CD4-positive, CD25-positive, alpha-beta regulatory T cell (primary cell): ENCODE measurements around the gene QRICH1. TPM values are rescaled to one million over a fixed set of nuclear protein-coding genes. Genes with fewer than 3 reads are reported as not detected.
A peak's percentile ranks its signal among the peaks of the same experiment; 100 is the strongest.

Experiments used
- ATAC-seq, 2 donors: fragments of 150-1000 bp; cut with Tn5 transposase; one replicate each; pipeline ENCODE4 v1.10.0; 2021; ENCODE audit warnings: low read depth in 2 of 2, moderate number of reproducible peaks in 2 of 2, moderate library complexity in 1 of 2
- DNase-seq, 3 donors: peaks; one replicate each; pipeline versions ENCODE4 v3.0.0 to v3.0.0-alpha.2; 2012 to 2022; ENCODE audit warnings: mixed read lengths in 1 of 3
- H3K27ac ChIP-seq: one replicate; pipeline ENCODE4 v1.7.0; 2013; ENCODE audit warnings: mild to moderate bottlenecking, low read length; ENCODE audit not compliant: insufficient read depth, poor library complexity, severe bottlenecking
- H3K27me3 ChIP-seq: one replicate; pipeline ENCODE4 v1.7.0; 2013; ENCODE audit warnings: low read length; ENCODE audit not compliant: control insufficient read depth, insufficient read depth
- H3K36me3 ChIP-seq: one replicate; pipeline ENCODE4 v1.7.0; 2013; ENCODE audit warnings: mild to moderate bottlenecking, low read length, moderate library complexity; ENCODE audit not compliant: control insufficient read depth, insufficient read depth
- H3K4me1 ChIP-seq: 2 replicates; pipeline ENCODE4 v1.7.0; 2013; ENCODE audit warnings: mild to moderate bottlenecking, low read length; ENCODE audit not compliant: insufficient read depth, control insufficient read depth, poor library complexity, severe bottlenecking
- H3K4me3 ChIP-seq: one replicate; pipeline ENCODE4 v1.7.0; 2013; ENCODE audit warnings: low read depth, mild to moderate bottlenecking, low read length, moderate library complexity
- H3K9me3 ChIP-seq, 2 experiments: 1 replicate in 1 of 2; 2 replicates in 1 of 2; pipeline ENCODE4 v1.7.0; 2013; ENCODE audit warnings: low read length in 2 of 2, mild to moderate bottlenecking in 1 of 2, moderate library complexity in 1 of 2; ENCODE audit not compliant: control insufficient read depth in 2 of 2
- H3K27ac Mint-ChIP-seq, 3 donors: one replicate each; pipeline ENCODE4 v1.8.0; 2020 to 2022; ENCODE audit warnings: mild to moderate bottlenecking in 3 of 3, mixed read lengths in 3 of 3, moderate library complexity in 2 of 3
- H3K27me3 Mint-ChIP-seq: one replicate; pipeline ENCODE4 v1.8.0; 2022; ENCODE audit warnings: mild to moderate bottlenecking, mixed read lengths
- H3K36me3 Mint-ChIP-seq: one replicate; pipeline ENCODE4 v1.8.0; 2020; ENCODE audit warnings: mixed read lengths
- H3K4me1 Mint-ChIP-seq, 4 donors: one replicate each; pipeline ENCODE4 v1.8.0; 2020 to 2022; ENCODE audit warnings: mixed read lengths in 4 of 4, mild to moderate bottlenecking in 1 of 4
- H3K4me3 Mint-ChIP-seq, 4 donors: one replicate each; pipeline ENCODE4 v1.8.0; 2020 to 2022; ENCODE audit warnings: mild to moderate bottlenecking in 4 of 4, mixed read lengths in 4 of 4, moderate library complexity in 3 of 4
- H3K9me3 Mint-ChIP-seq, 7 donors: one replicate each; pipeline ENCODE4 v1.8.0; 2020 to 2022; ENCODE audit warnings: mixed read lengths in 7 of 7, mild to moderate bottlenecking in 3 of 7, moderate library complexity in 2 of 7
- polyA plus RNA-seq, 4 donors: library from polyadenylated mRNA; unstranded; fragments of 300-500 nt; fragmentation: Illumina TruSeq; gene quantifications; one replicate each; pipeline ENCODE4 v1.2.3, GENCODE V29; 2021
- total RNA-seq: library from RNA; stranded (reverse); gene quantifications from one replicate; pipeline ENCODE4 v1.2.3, GENCODE V29; 2022

QRICH1 gene, protein sequence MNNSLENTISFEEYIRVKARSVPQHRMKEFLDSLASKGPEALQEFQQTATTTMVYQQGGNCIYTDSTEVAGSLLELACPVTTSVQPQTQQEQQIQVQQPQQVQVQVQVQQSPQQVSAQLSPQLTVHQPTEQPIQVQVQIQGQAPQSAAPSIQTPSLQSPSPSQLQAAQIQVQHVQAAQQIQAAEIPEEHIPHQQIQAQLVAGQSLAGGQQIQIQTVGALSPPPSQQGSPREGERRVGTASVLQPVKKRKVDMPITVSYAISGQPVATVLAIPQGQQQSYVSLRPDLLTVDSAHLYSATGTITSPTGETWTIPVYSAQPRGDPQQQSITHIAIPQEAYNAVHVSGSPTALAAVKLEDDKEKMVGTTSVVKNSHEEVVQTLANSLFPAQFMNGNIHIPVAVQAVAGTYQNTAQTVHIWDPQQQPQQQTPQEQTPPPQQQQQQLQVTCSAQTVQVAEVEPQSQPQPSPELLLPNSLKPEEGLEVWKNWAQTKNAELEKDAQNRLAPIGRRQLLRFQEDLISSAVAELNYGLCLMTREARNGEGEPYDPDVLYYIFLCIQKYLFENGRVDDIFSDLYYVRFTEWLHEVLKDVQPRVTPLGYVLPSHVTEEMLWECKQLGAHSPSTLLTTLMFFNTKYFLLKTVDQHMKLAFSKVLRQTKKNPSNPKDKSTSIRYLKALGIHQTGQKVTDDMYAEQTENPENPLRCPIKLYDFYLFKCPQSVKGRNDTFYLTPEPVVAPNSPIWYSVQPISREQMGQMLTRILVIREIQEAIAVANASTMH
- total RNA-seq (219 TPM), polyA plus RNA-seq (10 to 100 TPM; 20.0 to 26.8 (median 24.1) TPM)

DNA sequence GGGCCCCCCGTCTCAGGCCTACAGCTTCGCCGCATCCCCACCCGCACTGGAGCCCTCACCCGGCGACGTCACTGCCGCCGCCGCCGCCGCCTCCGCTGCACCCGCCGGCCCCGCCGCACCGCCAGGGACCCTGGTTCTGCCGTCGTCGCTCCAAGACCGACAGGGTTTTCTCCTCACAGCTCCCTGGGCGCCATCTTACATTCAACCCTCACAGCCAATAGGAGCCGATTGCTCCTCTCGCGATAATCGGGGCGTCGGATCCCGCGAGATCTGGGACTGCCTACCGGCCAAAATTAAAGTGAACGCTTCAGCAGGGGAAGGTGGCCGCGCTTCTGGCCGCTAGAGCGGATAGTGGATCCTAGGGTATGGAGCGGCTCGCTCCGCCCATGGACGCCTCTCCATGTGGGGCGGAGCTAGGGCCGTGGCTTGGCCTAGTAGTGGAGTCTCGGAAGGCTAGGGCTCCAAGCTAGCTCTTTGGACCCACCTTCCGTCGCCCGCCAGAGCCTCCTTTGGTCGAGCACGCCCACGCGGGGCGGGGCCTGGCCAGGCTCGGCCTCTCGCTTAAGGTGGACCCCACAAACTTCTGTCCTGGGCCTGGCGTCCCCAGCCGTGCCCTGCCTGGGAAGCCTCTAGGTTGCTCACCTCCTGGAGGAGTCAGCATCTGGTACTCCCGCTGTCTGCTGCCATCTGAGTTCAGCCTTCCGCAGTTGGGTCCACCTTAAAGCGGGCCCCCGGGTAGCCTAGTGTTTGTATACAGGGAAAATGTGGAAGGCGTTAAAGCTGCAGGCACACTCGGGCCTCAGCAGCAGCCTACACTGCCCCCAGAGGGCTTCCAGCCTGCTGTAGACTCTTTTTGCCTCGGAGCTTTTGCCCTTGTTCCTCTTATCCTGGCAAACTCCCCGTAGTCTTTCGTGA lies at the start of gene QRICH1:
QRICH1 (minus strand) TSS at position 219 of the 915 bp plus-strand sequence. CDS start 17,054 bp downstream, outside the sequence.
- no peaks in the 10 kb centered on the region for H3K9me3 ChIP-seq
- no peaks in the 10 kb centered on the region for H3K27me3 Mint-ChIP-seq
- no peaks in the 10 kb centered on the region for H3K27me3 ChIP-seq
- peaks cover 14% of the 10 kb centered on the region for H3K36me3 Mint-ChIP-seq
- peak within 1 kb of the TSS; percentile 97 to 99 (median 98) for H3K4me3 Mint-ChIP-seq
- peak within 1 kb of the TSS; percentile 96 for H3K27ac ChIP-seq
- H3K4me1 Mint-ChIP-seq: peaks cover 17 to 45% (median 23%) of the 10 kb centered on the region in 4 donors
- DNase-seq (peak; percentile 94 to 98 (median 97)), ATAC-seq (peak; percentile 82 to 85)
- peaks cover 24% of the 10 kb centered on the region for H3K36me3 ChIP-seq
- H3K4me3 ChIP-seq: peak within 1 kb of the TSS; percentile 85
- peaks cover 44% of the 10 kb centered on the region for H3K4me1 ChIP-seq
- H3K27ac Mint-ChIP-seq: peak within 1 kb of the TSS; percentile 96 to 98 (median 98)
- H3K9me3 Mint-ChIP-seq: no peaks in the 10 kb centered on the region

DNA sequence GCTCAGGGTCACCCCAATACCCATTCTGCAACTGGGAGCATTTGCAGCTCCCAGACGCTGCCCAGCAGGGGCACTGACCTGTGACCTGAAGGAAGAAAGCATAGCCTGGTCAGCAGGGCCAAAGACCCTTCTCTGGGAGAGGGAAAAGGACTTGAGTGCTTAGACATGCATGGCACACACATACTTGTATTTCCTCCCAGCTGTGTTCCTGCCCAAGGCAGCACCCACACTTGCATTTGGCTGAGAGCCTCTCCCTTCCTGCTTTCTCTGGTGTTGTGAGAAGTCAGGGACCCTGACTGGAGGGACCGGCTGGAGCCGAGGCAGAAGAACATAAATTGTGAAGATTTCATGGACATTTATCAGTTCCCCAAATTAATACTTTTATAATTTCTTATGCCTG lies 46.2 kb upstream of the QRICH1 start:
- Mint-ChIP-seq H3K4me1 (no peaks in the 10 kb centered on the region), H3K4me3 (no peak overlapping the region), H3K27me3 (peaks cover 16% of the 10 kb centered on the region), H3K36me3 (no peaks in the 10 kb centered on the region), H3K27ac (no peak overlapping the region), H3K9me3 (peaks cover 0 to 8% (median 0%) of the 10 kb centered on the region in 7 donors)
- H3K4me1 ChIP-seq: no peaks in the 10 kb centered on the region
- ATAC-seq (no peak), DNase-seq (no peak)
- H3K9me3 ChIP-seq: no peaks in the 10 kb centered on the region
- H3K27me3 ChIP-seq: no peaks in the 10 kb centered on the region
- no peak overlapping the region for H3K4me3 ChIP-seq
- H3K27ac ChIP-seq: no peak overlapping the region
- H3K36me3 ChIP-seq: no peaks in the 10 kb centered on the region

DNA sequence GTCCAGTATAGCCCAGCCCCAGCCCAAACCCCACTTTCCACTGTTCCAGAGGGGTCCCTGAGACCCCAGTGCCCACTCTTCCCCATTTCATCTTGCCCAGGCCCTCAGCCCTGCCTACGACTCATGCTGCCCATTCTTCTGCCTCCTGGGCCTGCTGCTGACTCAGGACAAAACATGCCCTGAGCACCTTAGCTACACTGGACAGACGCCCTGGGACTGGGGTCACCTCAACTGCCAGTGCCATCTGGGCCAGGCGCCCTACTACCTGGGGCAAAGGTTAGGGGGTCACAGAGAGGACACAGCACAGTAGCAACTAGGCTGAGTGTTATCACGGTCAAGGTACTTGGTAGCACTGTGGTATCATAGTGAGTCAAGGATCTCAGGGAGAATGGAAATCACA lies 41.6 kb upstream of the QRICH1 start:
- Mint-ChIP-seq H3K27ac (no peak overlapping the region), H3K4me1 (no peaks in the 10 kb centered on the region), H3K36me3 (no peaks in the 10 kb centered on the region), H3K9me3 (peaks cover 0 to 2% (median 0%) of the 10 kb centered on the region in 7 donors), H3K27me3 (peaks cover 30% of the 10 kb centered on the region), H3K4me3 (no peak overlapping the region)
- DNase-seq (no peak), ATAC-seq (no peak)
- Histone ChIP-seq H3K27me3 (peaks cover 2% of the 10 kb centered on the region), H3K36me3 (no peaks in the 10 kb centered on the region), H3K27ac (no peak overlapping the region), H3K9me3 (no peaks in the 10 kb centered on the region), H3K4me3 (no peak overlapping the region), H3K4me1 (no peaks in the 10 kb centered on the region)

DNA sequence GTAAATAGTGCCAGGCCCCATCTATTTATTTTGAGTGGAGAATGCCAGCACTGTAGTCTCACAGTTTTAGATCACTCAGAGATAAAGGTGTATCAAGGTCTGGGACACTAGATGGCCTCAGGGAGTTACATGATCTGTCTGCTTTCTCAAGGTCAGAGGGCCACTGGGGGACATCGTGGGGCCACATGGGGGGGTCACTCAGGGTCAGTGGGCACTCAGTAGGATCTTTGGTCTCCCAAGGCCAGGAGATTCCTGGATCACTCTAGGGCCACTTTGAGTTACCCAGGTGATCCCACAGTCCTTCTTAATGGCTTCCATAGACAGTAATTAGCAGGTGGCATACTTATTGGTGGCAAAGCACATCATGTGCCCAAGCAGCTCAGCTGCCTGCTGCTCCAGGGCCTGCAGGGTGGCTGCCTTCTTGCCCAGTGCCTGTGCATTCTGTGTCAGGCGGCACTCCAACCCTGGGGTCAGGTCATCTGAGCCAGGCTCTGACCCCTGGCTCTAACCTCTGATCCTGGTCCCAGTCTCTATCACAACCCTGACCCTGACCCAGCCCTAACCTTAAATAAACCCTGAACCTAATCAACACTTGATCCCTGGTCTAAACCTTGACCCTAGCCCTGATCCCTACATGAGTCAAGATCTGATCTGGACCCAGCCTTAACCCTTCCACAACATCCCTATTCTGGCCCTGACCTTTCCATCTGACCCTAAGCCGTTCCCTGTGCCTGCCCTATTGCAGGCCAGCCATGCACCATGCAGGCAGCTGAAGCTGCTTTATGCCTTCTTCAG lies 40.8 kb upstream of the QRICH1 start:
- Histone ChIP-seq H3K9me3 (no peaks in the 10 kb centered on the region), H3K27ac (no peak overlapping the region), H3K36me3 (no peaks in the 10 kb centered on the region), H3K4me1 (no peaks in the 10 kb centered on the region), H3K4me3 (no peak overlapping the region), H3K27me3 (peaks cover 2% of the 10 kb centered on the region)
- no peaks in the 10 kb centered on the region for H3K36me3 Mint-ChIP-seq
- no peak overlapping the region for H3K4me3 Mint-ChIP-seq
- H3K27me3 Mint-ChIP-seq: peaks cover 25% of the 10 kb centered on the region
- DNase-seq (no peak), ATAC-seq (no peak)
- H3K4me1 Mint-ChIP-seq: no peaks in the 10 kb centered on the region
- peak overlapping the region in 1 of 3 donors; percentile 71 for H3K27ac Mint-ChIP-seq
- H3K9me3 Mint-ChIP-seq: peaks cover 0 to 2% (median 0%) of the 10 kb centered on the region in 7 donors

DNA sequence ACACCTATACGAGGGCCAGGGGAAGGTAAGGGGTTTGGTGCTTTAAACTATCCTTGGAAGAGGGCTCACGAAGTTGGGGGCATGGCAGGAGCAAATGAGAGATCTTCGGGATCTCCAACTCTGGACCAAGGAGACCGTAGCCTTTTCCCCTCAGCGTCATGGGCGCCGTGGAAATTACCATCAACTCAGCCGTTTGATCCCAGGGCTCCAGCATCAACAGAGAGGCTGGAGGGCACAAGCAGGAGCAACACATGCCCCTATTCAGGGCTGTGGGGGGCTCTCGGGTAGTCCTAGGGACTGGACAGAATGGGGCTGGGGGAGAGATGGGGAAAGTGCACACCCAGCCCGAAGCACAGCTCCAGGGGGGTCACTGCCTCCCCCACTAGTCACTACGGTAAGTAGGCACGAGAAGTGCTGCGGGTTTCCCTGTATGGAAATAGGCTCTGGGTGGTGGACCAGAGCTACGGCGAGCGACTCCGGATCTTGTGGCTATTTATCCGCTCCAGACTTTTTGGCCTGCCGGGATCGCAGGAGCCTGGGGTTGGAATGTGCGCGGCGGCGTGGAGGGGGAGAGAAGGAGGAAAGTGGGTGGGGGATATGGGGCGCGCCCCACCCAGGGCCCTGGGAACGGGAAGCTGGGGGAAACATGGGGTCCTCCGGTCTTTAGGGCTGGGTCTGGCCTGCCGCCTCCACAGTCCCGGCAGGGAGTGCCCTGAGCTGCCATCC lies 39.5 kb upstream of the QRICH1 start:
- Histone ChIP-seq H3K4me3 (no peak overlapping the region), H3K36me3 (no peaks in the 10 kb centered on the region), H3K27ac (no peak overlapping the region), H3K27me3 (peaks cover 2% of the 10 kb centered on the region), H3K4me1 (no peaks in the 10 kb centered on the region), H3K9me3 (no peaks in the 10 kb centered on the region)
- H3K9me3 Mint-ChIP-seq: peaks cover 0 to 2% (median 0%) of the 10 kb centered on the region in 7 donors
- ATAC-seq (no peak), DNase-seq (no peak)
- no peak overlapping the region for H3K4me3 Mint-ChIP-seq
- no peaks in the 10 kb centered on the region for H3K36me3 Mint-ChIP-seq
- no peak overlapping the region for H3K27ac Mint-ChIP-seq
- H3K4me1 Mint-ChIP-seq: no peaks in the 10 kb centered on the region
- H3K27me3 Mint-ChIP-seq: peaks cover 25% of the 10 kb centered on the region

DNA sequence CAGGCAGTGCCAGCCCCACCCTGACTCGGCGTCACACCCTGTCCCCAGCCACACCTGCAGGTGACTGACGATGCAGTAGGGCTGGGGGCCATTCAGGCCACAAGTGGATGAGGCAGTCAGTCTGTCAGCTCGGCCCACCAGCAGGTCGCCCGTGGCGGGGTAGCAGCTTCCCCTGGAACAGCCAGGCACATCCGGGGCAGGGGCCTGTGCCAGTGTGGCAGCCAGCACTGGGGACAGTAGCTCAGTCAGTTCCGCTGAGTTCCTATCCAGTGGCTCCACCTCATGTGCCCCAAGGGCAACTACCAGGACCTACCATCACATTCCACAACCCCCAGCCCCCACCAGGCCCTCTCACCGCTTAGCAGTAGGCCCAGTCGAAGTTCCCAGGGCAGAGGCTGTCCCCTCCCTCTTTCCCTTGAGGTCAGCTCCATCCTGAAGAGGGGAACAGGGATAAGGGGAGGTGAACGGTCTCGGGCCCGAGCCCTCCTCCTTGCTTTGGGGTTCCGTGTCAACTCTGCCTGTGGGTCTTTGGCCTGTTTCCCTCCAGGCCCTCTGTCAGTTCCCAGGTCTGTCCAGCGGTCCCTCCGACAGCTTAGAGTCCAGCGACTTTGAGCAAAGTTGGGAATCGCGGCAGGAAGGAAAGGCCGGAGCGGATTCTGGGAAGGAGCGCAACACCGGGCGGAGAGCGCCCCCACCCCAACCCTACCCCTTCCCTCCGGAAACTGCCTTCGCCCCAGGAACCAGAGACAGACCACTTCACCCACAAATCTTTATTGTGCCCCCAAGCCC lies 38.8 kb upstream of the QRICH1 start, which contains the start of gene LAMB2:
LAMB2 (minus strand) TSS at position 614 of the 789 bp plus-strand sequence; CDS start at position 431, 183 bp downstream.
- no peak within 1 kb of the TSS for H3K27ac ChIP-seq
- ATAC-seq: no peak

More for the DNA sequence above, 38.8 kb upstream of the QRICH1 start, which contains the start of gene LAMB2:
- H3K4me3 Mint-ChIP-seq: no peak within 1 kb of the TSS
- Histone ChIP-seq H3K4me1 (no peaks in the 10 kb centered on the region), H3K9me3 (no peaks in the 10 kb centered on the region), H3K27me3 (peaks cover 2% of the 10 kb centered on the region), H3K36me3 (no peaks in the 10 kb centered on the region), H3K4me3 (no peak within 1 kb of the TSS)
- H3K27me3 Mint-ChIP-seq: peaks cover 22% of the 10 kb centered on the region
- peaks cover 0 to 2% (median 0%) of the 10 kb centered on the region in 7 donors for H3K9me3 Mint-ChIP-seq
- DNase-seq: no peak
- no peak within 1 kb of the TSS for H3K27ac Mint-ChIP-seq
- H3K36me3 Mint-ChIP-seq: no peaks in the 10 kb centered on the region
- no peaks in the 10 kb centered on the region for H3K4me1 Mint-ChIP-seq
